LNCaP clone FGC (cell line): ENCODE measurements around the gene UPB1.
A peak's percentile ranks its signal among the peaks of the same experiment; 100 is the strongest.

Experiments
- DNase-seq: peaks from one replicate; pipeline ENCODE4 v3.0.0-alpha.2; 2011; ENCODE audit warnings: low read depth
- H3K4me3 ChIP-seq: 2 replicates; pipeline ENCODE4 v1.5.1; 2011; ENCODE audit warnings: mild to moderate bottlenecking, low read depth, low read length, control low read depth
- CTCF ChIP-seq: IDR thresholded peaks from 2 replicates; pipeline ENCODE4 v1.5.1; 2012; ENCODE audit warnings: mild to moderate bottlenecking; ENCODE audit not compliant: control insufficient read depth, insufficient read depth; ENCODE audit errors: extremely low read depth

Gene UPB1

GRCh38 chr22:24455039-24455438 lies 40.1 kb upstream of the UPB1 start:
- H3K4me3 ChIP-seq: no peak overlapping the region
- no peak for DNase-seq
- no peak for TF ChIP-seq CTCF

GRCh38 chr22:24455751-24456426 lies 39.2 kb upstream of the UPB1 start:
- no peak overlapping the region for H3K4me3 ChIP-seq
- no peak for TF ChIP-seq CTCF
- no peak for DNase-seq

- no peak overlapping the region for H3K4me3 ChIP-seq
- no peak for TF ChIP-seq CTCF
- DNase-seq: no peak
These were observed 37.2 kb upstream of the UPB1 start for GRCh38 chr22:24457894-24458420.

- DNase-seq: no peak
- no peak for TF ChIP-seq CTCF
- no peak overlapping the region for H3K4me3 ChIP-seq
These were observed 35.2 kb upstream of the UPB1 start for GRCh38 chr22:24459911-24460310.

- no peak overlapping the region for H3K4me3 ChIP-seq
- DNase-seq: no peak
- no peak for TF ChIP-seq CTCF
These were observed 34.6 kb upstream of the UPB1 start for GRCh38 chr22:24460418-24461089.

GRCh38 chr22:24463071-24463760 lies 31.9 kb upstream of the UPB1 start:
- H3K4me3 ChIP-seq: no peak overlapping the region
- peak; percentile 13 for DNase-seq
- TF ChIP-seq CTCF: no peak
